ENCODE data around the gene EFCAB14. TPM values are rescaled to one million over a fixed set of nuclear protein-coding genes. Genes with fewer than 3 reads are reported as not detected.

EFCAB14 gene
- total RNA-seq, 6 donors from 2014 or later, result 100 to 171 (median 115) TPM

GRCh38 chr1:46682064-46682463, 36.9 kb downstream of the EFCAB14 start:
- WGBS, 2 donors, result 41 to 65% methylated on average over 1 of the region's 1 CpG
- H3K27me3 ChIP-seq, result no peaks in the 10 kb centered on the region
- H3K36me3 ChIP-seq, result peaks cover 30 to 95% (median 55%) of the 10 kb centered on the region in 4 donors
- H3K4me3 ChIP-seq, result no peak overlapping the region
- ATAC-seq (ENCODE audit: low FRiP score in 2 of 2), result no peak
- H3K9me3 ChIP-seq, result no peaks in the 10 kb centered on the region
- peaks cover 0 to 28% (median 12%) of the 10 kb centered on the region in 4 donors for H3K4me1 ChIP-seq
- H3K27ac ChIP-seq, result peak overlapping the region in 1 of 4 donors; percentile 15
- TF ChIP-seq POLR2A (IDR thresholded peaks at IDR 0.05), result no peak
- no peak for TF ChIP-seq EP300 (IDR thresholded peaks at IDR 0.05)
- no peak for TF ChIP-seq POLR2AphosphoS5 (IDR thresholded peaks at IDR 0.05)
- TF ChIP-seq CTCF (IDR thresholded peaks at IDR 0.05), result no peak
- no peak for DNase-seq

GRCh38 chr1:46681333-46682034, 37.4 kb downstream of the EFCAB14 start:
- WGBS, 2 donors, result 74 to 100% methylated on average over 1 of the region's 1 CpG
- H3K36me3 ChIP-seq, result peaks cover 24 to 96% (median 53%) of the 10 kb centered on the region in 4 donors
- peak overlapping the region in 2 of 4 donors; percentile 44 to 50 for H3K27ac ChIP-seq
- H3K4me3 ChIP-seq, result no peak overlapping the region
- H3K9me3 ChIP-seq, result no peaks in the 10 kb centered on the region
- no peaks in the 10 kb centered on the region for H3K27me3 ChIP-seq
- peak in 1 of 2 donors; percentile 78 for ATAC-seq (ENCODE audit: low FRiP score in 2 of 2)
- DNase-seq, result no peak
- TF ChIP-seq POLR2A (IDR thresholded peaks at IDR 0.05) (no peak), EP300 (IDR thresholded peaks at IDR 0.05) (no peak), POLR2AphosphoS5 (IDR thresholded peaks at IDR 0.05) (no peak), CTCF (IDR thresholded peaks at IDR 0.05) (no peak)
- H3K4me1 ChIP-seq, result peaks cover 0 to 22% (median 7%) of the 10 kb centered on the region in 4 donors

GRCh38 chr1:46679789-46680573, 38.9 kb downstream of the EFCAB14 start:
- no peak overlapping the region for H3K27ac ChIP-seq
- H3K27me3 ChIP-seq, result no peaks in the 10 kb centered on the region
- DNase-seq, result no peak
- ATAC-seq (ENCODE audit: low FRiP score in 2 of 2), result no peak
- H3K9me3 ChIP-seq, result no peaks in the 10 kb centered on the region
- H3K4me1 ChIP-seq, result peaks cover 0 to 19% (median 7%) of the 10 kb centered on the region in 4 donors
- TF ChIP-seq EP300 (IDR thresholded peaks at IDR 0.05), result no peak
- TF ChIP-seq CTCF (IDR thresholded peaks at IDR 0.05), result no peak
- no peak for TF ChIP-seq POLR2AphosphoS5 (IDR thresholded peaks at IDR 0.05)
- TF ChIP-seq POLR2A (IDR thresholded peaks at IDR 0.05), result no peak
- H3K36me3 ChIP-seq, result peaks cover 17 to 96% (median 53%) of the 10 kb centered on the region in 4 donors
- 93 to 96% methylated on average over 6 of the region's 6 CpGs for WGBS, 2 donors
- no peak overlapping the region for H3K4me3 ChIP-seq

GRCh38 chr1:46677339-46677738, 41.6 kb downstream of the EFCAB14 start:
- peaks cover 0 to 14% (median 6%) of the 10 kb centered on the region in 4 donors for H3K4me1 ChIP-seq
- no peak overlapping the region for H3K4me3 ChIP-seq
- peaks cover 3 to 75% (median 33%) of the 10 kb centered on the region in 4 donors for H3K36me3 ChIP-seq
- no peaks in the 10 kb centered on the region for H3K9me3 ChIP-seq
- no peaks in the 10 kb centered on the region for H3K27me3 ChIP-seq
- no peak overlapping the region for H3K27ac ChIP-seq
- WGBS, 2 donors, result 100% methylated on average over 1 of the region's 1 CpG
- no peak for TF ChIP-seq POLR2AphosphoS5 (IDR thresholded peaks at IDR 0.05)
- TF ChIP-seq POLR2A (IDR thresholded peaks at IDR 0.05), result no peak
- no peak for TF ChIP-seq EP300 (IDR thresholded peaks at IDR 0.05)
- no peak for TF ChIP-seq CTCF (IDR thresholded peaks at IDR 0.05)
- DNase-seq (no peak), ATAC-seq (ENCODE audit: low FRiP score in 2 of 2) (no peak)

Data from upper lobe of left lung (tissue), 6 donors.